Prostate gland (tissue), 2 donors: ENCODE data around the gene GAS6.

Source experiments
- POLR2A ChIP-seq: fragments of 450-650 bp; IDR thresholded peaks from one replicate; pipeline ENCODE4 v1.6.1; 2016; ENCODE audit warnings: antibody characterized with exemption, mild to moderate bottlenecking
- TF ChIP-seq, protein P1 (sequence below), 4 experiments: fragments of 200-600 bp in 2 of 4; fragments of 450-650 bp in 2 of 4; sonication (generic) in 2 of 4; IDR thresholded peaks; 1 replicate in 3 of 4; 2 replicates in 1 of 4; pipeline ENCODE4 v1.5.1; 2016 to 2019; ENCODE audit warnings: antibody characterized with exemption in 4 of 4, mild to moderate bottlenecking in 2 of 4, moderate library complexity in 2 of 4

DNA sequence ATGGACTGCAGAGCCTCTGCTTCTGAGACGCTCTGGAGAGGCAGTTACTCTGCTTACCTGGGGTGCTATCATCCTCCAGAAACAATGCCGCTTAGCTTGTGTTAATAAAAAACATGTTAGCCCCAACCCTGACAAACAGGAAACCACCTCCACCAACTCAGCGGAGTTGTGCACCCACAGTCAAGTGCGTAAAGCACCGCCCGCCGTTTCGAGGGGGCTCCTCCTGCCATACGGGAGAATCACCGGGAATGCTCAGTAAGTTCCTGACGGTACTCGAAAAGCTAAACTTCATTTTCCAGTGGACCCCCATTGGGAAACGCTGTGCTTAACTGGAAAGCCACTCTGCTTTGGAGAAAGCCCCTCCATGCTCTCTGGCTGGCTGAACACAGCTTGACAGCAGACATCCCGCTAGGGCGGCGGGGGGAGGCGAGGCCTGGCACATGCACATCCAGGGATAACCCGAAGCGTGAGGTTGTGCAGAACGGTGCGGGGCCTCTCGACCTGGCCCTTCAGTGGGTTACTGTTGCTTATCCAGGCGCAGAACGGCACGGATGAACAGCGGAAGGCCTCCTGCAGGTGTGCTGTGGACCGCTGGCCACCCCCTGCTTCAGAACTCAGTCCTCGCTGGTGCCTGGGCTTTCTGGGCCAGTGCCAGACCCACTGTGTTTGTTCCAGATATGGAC lies 17.1 kb downstream of the GAS6 start:
- TF ChIP-seq POLR2A: no peak
- TF ChIP-seq, protein P1, sequence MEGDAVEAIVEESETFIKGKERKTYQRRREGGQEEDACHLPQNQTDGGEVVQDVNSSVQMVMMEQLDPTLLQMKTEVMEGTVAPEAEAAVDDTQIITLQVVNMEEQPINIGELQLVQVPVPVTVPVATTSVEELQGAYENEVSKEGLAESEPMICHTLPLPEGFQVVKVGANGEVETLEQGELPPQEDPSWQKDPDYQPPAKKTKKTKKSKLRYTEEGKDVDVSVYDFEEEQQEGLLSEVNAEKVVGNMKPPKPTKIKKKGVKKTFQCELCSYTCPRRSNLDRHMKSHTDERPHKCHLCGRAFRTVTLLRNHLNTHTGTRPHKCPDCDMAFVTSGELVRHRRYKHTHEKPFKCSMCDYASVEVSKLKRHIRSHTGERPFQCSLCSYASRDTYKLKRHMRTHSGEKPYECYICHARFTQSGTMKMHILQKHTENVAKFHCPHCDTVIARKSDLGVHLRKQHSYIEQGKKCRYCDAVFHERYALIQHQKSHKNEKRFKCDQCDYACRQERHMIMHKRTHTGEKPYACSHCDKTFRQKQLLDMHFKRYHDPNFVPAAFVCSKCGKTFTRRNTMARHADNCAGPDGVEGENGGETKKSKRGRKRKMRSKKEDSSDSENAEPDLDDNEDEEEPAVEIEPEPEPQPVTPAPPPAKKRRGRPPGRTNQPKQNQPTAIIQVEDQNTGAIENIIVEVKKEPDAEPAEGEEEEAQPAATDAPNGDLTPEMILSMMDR (IDR thresholded peaks at IDR 0.05): no peak
